ENCODE results near the gene LMF1. TPM values are rescaled to one million over a fixed set of nuclear protein-coding genes. Genes with fewer than 3 reads are reported as not detected.

The LMF1 gene
- total and polyA plus RNA-seq, 2 of the 13 experiments (the other 11 are each of a cell fraction or from before 2014, with no cell fraction given): 6.8 to 8.5 TPM

DNA sequence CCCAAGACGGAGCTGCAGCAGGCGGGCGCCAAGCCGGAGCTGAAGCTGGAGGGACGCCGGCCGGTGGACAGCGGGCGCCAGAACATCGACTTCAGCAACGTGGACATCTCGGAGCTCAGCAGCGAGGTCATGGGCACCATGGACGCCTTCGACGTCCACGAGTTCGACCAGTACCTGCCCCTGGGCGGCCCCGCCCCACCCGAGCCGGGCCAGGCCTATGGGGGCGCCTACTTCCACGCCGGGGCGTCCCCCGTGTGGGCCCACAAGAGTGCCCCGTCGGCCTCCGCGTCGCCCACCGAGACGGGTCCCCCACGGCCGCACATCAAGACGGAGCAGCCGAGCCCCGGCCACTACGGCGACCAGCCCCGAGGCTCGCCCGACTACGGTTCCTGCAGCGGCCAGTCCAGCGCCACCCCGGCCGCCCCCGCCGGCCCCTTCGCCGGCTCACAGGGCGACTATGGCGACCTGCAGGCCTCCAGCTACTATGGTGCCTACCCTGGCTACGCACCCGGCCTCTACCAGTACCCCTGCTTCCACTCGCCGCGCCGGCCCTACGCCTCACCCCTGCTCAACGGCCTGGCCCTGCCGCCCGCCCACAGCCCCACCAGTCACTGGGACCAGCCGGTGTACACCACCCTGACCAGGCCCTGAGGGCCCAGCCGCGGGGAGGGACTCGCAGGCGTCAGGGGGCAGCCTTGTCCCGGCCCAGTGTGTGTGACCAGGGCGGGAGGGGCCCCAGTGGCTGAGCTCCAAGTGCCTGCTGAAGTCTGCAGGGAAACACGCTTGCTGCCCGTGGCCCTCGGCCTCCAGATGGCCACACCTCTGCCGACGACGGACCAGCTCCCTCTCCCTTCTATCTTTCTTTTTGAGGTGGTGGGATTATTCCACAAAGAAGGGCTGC lies 14.2 kb upstream of the LMF1 start (continued):
- no peak for TF ChIP-seq MTF2 (CRISPR knock-in tag; IDR thresholded peaks at IDR 0.05; ENCODE audit: borderline replicate concordance)
- no peak for TF ChIP-seq ZSCAN9 (CRISPR knock-in tag; IDR thresholded peaks at IDR 0.05; ENCODE audit: borderline replicate concordance)
- TF ChIP-seq ZNF101 (CRISPR knock-in tag; IDR thresholded peaks at IDR 0.05; ENCODE audit: borderline replicate concordance, low read depth): no peak
- TF ChIP-seq NFKB2 (CRISPR knock-in tag; IDR thresholded peaks at IDR 0.05; ENCODE audit: borderline replicate concordance): no peak
- TF ChIP-seq ZNF780A (CRISPR knock-in tag; IDR thresholded peaks at IDR 0.05): no peak
- no peak for TF ChIP-seq ETV6 (CRISPR knock-in tag; conservative IDR thresholded peaks at IDR 0.05)
- no peak for TF ChIP-seq ZNF879 (CRISPR knock-in tag; IDR thresholded peaks at IDR 0.05)
- no peak for TF ChIP-seq ZNF614 (CRISPR knock-in tag; IDR thresholded peaks at IDR 0.05; ENCODE audit: borderline replicate concordance)

DNA sequence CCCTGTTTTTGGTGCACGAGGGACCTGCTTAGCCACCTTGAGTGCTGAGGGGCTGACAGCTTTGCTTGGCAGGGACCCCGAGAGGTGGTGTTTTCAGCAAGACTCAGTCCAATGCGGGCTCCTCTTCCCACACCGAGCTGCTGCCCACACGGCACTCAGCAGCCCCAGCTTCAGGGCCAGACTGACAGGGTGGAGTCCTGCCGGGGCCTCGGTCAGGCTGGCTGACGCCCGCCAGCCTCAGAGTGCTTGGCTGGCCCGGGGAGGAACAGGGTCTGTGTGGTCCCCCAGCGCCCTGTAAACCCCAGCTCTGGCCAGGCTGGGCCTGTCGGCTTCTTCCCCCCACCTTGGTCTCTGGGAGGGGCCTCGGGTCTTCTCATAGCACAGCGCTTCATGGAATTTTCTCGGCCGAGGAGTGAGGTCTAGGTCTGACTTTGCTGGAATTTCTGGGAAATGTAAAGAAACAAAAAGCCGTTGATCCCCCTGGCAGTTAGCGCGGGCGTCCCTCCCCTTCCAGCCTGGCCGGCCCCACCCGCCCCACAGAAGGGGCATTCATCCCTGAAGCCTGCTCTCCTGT lies 13.4 kb upstream of the LMF1 start:
- no TSS peak for BruUV-seq (replicated peaks)
- ChIA-PET CTCF (ENCODE audit: low intra/inter-chr PET ratio, low total read pairs) (no interaction called here), POLR2A (no interaction called here)
- H3K4me2 ChIP-seq (ENCODE audit: low read depth, low read length): no peak overlapping the region
- no peaks in the 10 kb centered on the region for H3K4me1 ChIP-seq (ENCODE audit: insufficient read depth, low read length)
- intact Hi-C loops (cut with micrococcal nuclease; ENCODE audit: unreplicated experiment): no loop called here
- in situ Hi-C loops (cut with HindIII; ENCODE audit: extremely low pct_ligation_motif_present, low pct_unique_long_range_greater_than_20kb): no loop called here
- H2AFZ ChIP-seq (ENCODE audit: low read length): no peak overlapping the region
- H3K4me3 ChIP-seq (replicated peaks in 1 of 3; ENCODE audit: insufficient read depth in 1 of 3, low read depth in 2 of 3, low read length in 3 of 3): no peak overlapping the region
- no peak for FAIRE-seq
- H3K9me3 ChIP-seq (ENCODE audit: low read length): no peaks in the 10 kb centered on the region
- 0% methylated on average over 1 of the region's 22 CpGs for WGBS (ENCODE audit: low lambda C conversion rate)
- H4K20me1 ChIP-seq (ENCODE audit: insufficient read depth, low read length): no peaks in the 10 kb centered on the region
- H3K36me3 ChIP-seq (replicated peaks in 1 of 2; ENCODE audit: control insufficient read depth in 1 of 2, insufficient read depth in 2 of 2, low read length in 2 of 2): no peaks in the 10 kb centered on the region
- DNase-seq (ENCODE audit: low spot score): no peak
- H3K79me2 ChIP-seq (ENCODE audit: insufficient read depth, low read length): no peaks in the 10 kb centered on the region
- no peak for ATAC-seq
- no peak overlapping the region for H3K27ac ChIP-seq (ENCODE audit: extremely low read length, insufficient read depth, low read length)
- TF ChIP-seq NCOA1 (CRISPR knock-in tag; IDR thresholded peaks at IDR 0.05): no peak
- TF ChIP-seq, protein P1, sequence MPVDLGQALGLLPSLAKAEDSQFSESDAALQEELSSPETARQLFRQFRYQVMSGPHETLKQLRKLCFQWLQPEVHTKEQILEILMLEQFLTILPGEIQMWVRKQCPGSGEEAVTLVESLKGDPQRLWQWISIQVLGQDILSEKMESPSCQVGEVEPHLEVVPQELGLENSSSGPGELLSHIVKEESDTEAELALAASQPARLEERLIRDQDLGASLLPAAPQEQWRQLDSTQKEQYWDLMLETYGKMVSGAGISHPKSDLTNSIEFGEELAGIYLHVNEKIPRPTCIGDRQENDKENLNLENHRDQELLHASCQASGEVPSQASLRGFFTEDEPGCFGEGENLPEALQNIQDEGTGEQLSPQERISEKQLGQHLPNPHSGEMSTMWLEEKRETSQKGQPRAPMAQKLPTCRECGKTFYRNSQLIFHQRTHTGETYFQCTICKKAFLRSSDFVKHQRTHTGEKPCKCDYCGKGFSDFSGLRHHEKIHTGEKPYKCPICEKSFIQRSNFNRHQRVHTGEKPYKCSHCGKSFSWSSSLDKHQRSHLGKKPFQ (CRISPR knock-in tag; IDR thresholded peaks at IDR 0.05; ENCODE audit: insufficient replicate concordance): no peak
- TF ChIP-seq, protein P2, sequence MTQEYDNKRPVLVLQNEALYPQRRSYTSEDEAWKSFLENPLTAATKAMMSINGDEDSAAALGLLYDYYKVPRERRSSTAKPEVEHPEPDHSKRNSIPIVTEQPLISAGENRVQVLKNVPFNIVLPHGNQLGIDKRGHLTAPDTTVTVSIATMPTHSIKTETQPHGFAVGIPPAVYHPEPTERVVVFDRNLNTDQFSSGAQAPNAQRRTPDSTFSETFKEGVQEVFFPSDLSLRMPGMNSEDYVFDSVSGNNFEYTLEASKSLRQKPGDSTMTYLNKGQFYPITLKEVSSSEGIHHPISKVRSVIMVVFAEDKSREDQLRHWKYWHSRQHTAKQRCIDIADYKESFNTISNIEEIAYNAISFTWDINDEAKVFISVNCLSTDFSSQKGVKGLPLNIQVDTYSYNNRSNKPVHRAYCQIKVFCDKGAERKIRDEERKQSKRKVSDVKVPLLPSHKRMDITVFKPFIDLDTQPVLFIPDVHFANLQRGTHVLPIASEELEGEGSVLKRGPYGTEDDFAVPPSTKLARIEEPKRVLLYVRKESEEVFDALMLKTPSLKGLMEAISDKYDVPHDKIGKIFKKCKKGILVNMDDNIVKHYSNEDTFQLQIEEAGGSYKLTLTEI (CRISPR knock-in tag; conservative IDR thresholded peaks at IDR 0.05): no peak
- no peak for TF ChIP-seq HOXA9 (CRISPR knock-in tag; IDR thresholded peaks at IDR 0.05; ENCODE audit: borderline replicate concordance)
- TF ChIP-seq, protein P3, sequence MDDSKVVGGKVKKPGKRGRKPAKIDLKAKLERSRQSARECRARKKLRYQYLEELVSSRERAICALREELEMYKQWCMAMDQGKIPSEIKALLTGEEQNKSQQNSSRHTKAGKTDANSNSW (CRISPR knock-in tag; IDR thresholded peaks at IDR 0.05; ENCODE audit: borderline replicate concordance): no peak
- TF ChIP-seq DPF2 (CRISPR knock-in tag; IDR thresholded peaks at IDR 0.05; ENCODE audit: borderline replicate concordance, low read depth): no peak
- H3K9ac ChIP-seq (ENCODE audit: insufficient read depth, low read depth, low read length): no peak overlapping the region
- peaks cover 21 to 86% of the 10 kb centered on the region in 2 experiments for H3K27me3 ChIP-seq (ENCODE audit: control insufficient read depth in 1 of 2, insufficient read depth in 2 of 2, low read length in 2 of 2)

Measured in HepG2 (cell line).